Measurements from ENCODE around the gene FAM13A.

Gene FAM13A

GRCh38 chr4:88796545-88796944 lies 260.4 kb downstream of the FAM13A start:
- ChIA-PET CTCF (no interaction called here), POLR2A (no interaction called here)
- Histone ChIP-seq H3K9me3 (ENCODE audit: control insufficient read depth, insufficient read depth, low read depth, low read length) (no peaks in the 10 kb centered on the region), H3K36me3 (ENCODE audit: control insufficient read depth in 2 of 2, insufficient read depth in 1 of 2, low read length in 2 of 2) (no peaks in the 10 kb centered on the region), H3K27ac (ENCODE audit: extremely low read depth, low read depth, low read length) (no peak overlapping the region), H3K4me3 (ENCODE audit: low read depth, low read length) (no peak overlapping the region), H3K4me1 (ENCODE audit: control insufficient read depth, insufficient read depth, low read length) (no peaks in the 10 kb centered on the region)
- no peak for TF ChIP-seq ZNF600 (tag by site-specific recombination; IDR thresholded peaks at IDR 0.05)
- no peak for TF ChIP-seq BCL11A (tag by site-specific recombination; IDR thresholded peaks at IDR 0.05; ENCODE audit: low read depth)
- no peak for TF ChIP-seq OSR2 (tag by site-specific recombination; IDR thresholded peaks at IDR 0.05)
- no peak for TF ChIP-seq ZNF701 (tag by site-specific recombination; IDR thresholded peaks at IDR 0.05)
- TF ChIP-seq BCL6B (tag by site-specific recombination; IDR thresholded peaks at IDR 0.05) = no peak
- no peak for TF ChIP-seq ZNF302 (tag by site-specific recombination; IDR thresholded peaks at IDR 0.05; ENCODE audit: low read depth)
- no peak for TF ChIP-seq ZNF19 (tag by site-specific recombination; IDR thresholded peaks at IDR 0.05; ENCODE audit: low read depth)
- TF ChIP-seq ZNF660 (tag by site-specific recombination; IDR thresholded peaks at IDR 0.05) = no peak
- no peak for TF ChIP-seq ZNF48 (tag by site-specific recombination; IDR thresholded peaks at IDR 0.05)
- TF ChIP-seq ZNF580 (tag by site-specific recombination; IDR thresholded peaks at IDR 0.05) = no peak
- no peak for TF ChIP-seq ZNF350 (tag by site-specific recombination; IDR thresholded peaks at IDR 0.05)
- TF ChIP-seq ZNF704 (tag by site-specific recombination; IDR thresholded peaks at IDR 0.05) = no peak
- no peak for TF ChIP-seq AEBP2 (tag by site-specific recombination; IDR thresholded peaks at IDR 0.05; ENCODE audit: borderline replicate concordance)

- ChIA-PET POLR2A (no interaction called here), CTCF (interaction anchor here (0.6 kb wide), 1 partner anchor 30 kb away, joined by 4 read pairs; no protein-coding TSS in a partner anchor)
- H3K9me3 ChIP-seq (ENCODE audit: control insufficient read depth, insufficient read depth, low read depth, low read length) = no peaks in the 10 kb centered on the region
- H3K4me1 ChIP-seq (ENCODE audit: control insufficient read depth, insufficient read depth, low read length) = no peaks in the 10 kb centered on the region
- no peak for TF ChIP-seq ZNF37A (tag by site-specific recombination; IDR thresholded peaks at IDR 0.05)
- H3K27ac ChIP-seq (ENCODE audit: extremely low read depth, low read depth, low read length) = no peak overlapping the region
- peaks cover 0 to under 1% of the 10 kb centered on the region in 2 experiments; a peak in 1 of 3 replicates for H3K36me3 ChIP-seq (ENCODE audit: control insufficient read depth in 2 of 2, insufficient read depth in 1 of 2, low read length in 2 of 2)
- H3K4me3 ChIP-seq (ENCODE audit: low read depth, low read length) = no peak overlapping the region
Observed at GRCh38 chr4:88794952-88795351, 262.0 kb downstream of the FAM13A start.

- ChIA-PET POLR2A (no interaction called here), CTCF (interaction anchor here (0.6 kb wide), 1 partner anchor 31 kb away, joined by 4 read pairs; no protein-coding TSS in a partner anchor)
- peaks cover 0 to 4% of the 10 kb centered on the region in 2 experiments; a peak in 1 of 3 replicates for H3K36me3 ChIP-seq (ENCODE audit: control insufficient read depth in 2 of 2, insufficient read depth in 1 of 2, low read length in 2 of 2)
- no peak overlapping the region for H3K4me3 ChIP-seq (ENCODE audit: low read depth, low read length)
- no peak overlapping the region for H3K27ac ChIP-seq (ENCODE audit: extremely low read depth, low read depth, low read length)
- no peaks in the 10 kb centered on the region for H3K4me1 ChIP-seq (ENCODE audit: control insufficient read depth, insufficient read depth, low read length)
- no peaks in the 10 kb centered on the region for H3K9me3 ChIP-seq (ENCODE audit: control insufficient read depth, insufficient read depth, low read depth, low read length)
- TF ChIP-seq RBAK (tag by site-specific recombination; IDR thresholded peaks at IDR 0.05) (no peak), ZNF341 (tag by site-specific recombination; IDR thresholded peaks at IDR 0.05; ENCODE audit: low read depth) (no peak), ZNF785 (tag by site-specific recombination; IDR thresholded peaks at IDR 0.05) (no peak), PRDM6 (tag by site-specific recombination; IDR thresholded peaks at IDR 0.05) (no peak), GLI4 (tag by site-specific recombination; IDR thresholded peaks at IDR 0.05) (no peak), PRDM2 (tag by site-specific recombination; IDR thresholded peaks at IDR 0.05; ENCODE audit: borderline replicate concordance) (no peak)
Observed at GRCh38 chr4:88794087-88794690, 262.8 kb downstream of the FAM13A start.
